NT2/D1 (cell line): Measurements from ENCODE around the gene CDC34.

Source experiments
- DNase-seq: peaks from one replicate; pipeline ENCODE4 v3.0.0-alpha.2; 2011; ENCODE audit warnings: low read depth, low spot score
- H3K27me3 ChIP-seq: 2 replicates; pipeline ENCODE4 v1.6.0; 2011; ENCODE audit warnings: mild to moderate bottlenecking; ENCODE audit not compliant: insufficient read length, insufficient read depth
- H3K36me3 ChIP-seq: 2 replicates; pipeline ENCODE4 v1.6.1; 2011; ENCODE audit warnings: mild to moderate bottlenecking, low read length, mixed read lengths; ENCODE audit not compliant: insufficient read depth, insufficient read length
- H3K4me1 ChIP-seq: 2 replicates; pipeline ENCODE4 v1.5.1; 2011; ENCODE audit not compliant: insufficient read depth, insufficient read length
- H3K4me3 ChIP-seq: 2 replicates; pipeline ENCODE4 v1.5.1; 2011; ENCODE audit warnings: low read depth; ENCODE audit not compliant: insufficient read length
- H3K9ac ChIP-seq: 2 replicates; pipeline ENCODE4 v1.6.0; 2011; ENCODE audit warnings: low read depth; ENCODE audit not compliant: insufficient read length
- H3K9me3 ChIP-seq: 2 replicates; pipeline ENCODE4 v1.5.1; 2011; ENCODE audit warnings: mild to moderate bottlenecking, low read length; ENCODE audit not compliant: insufficient read depth
- SUZ12 ChIP-seq: IDR thresholded peaks from 2 replicates; pipeline ENCODE4 v1.6.1; 2011; ENCODE audit not compliant: insufficient read length, insufficient read depth; ENCODE audit errors: extremely low read depth
- YY1 ChIP-seq: IDR thresholded peaks from 2 replicates; pipeline ENCODE4 v1.6.1; 2011; ENCODE audit not compliant: insufficient read length, insufficient read depth
- ZNF274 ChIP-seq: IDR thresholded peaks from 2 replicates; pipeline ENCODE4 v1.6.1; 2011; ENCODE audit warnings: mild to moderate bottlenecking, low read depth, low read length

The CDC34 gene

GRCh38 chr19:570937-571565 is 39.5 kb downstream of the CDC34 start:
- Histone ChIP-seq H3K36me3 (peaks cover 4% of the 10 kb centered on the region), H3K9ac (peak overlapping the region; percentile 84), H3K9me3 (no peaks in the 10 kb centered on the region; the same call in 1 of the 2 replicates), H3K27me3 (peaks cover 6% of the 10 kb centered on the region), H3K4me3 (peak overlapping the region; percentile 45), H3K4me1 (peaks cover 14% of the 10 kb centered on the region)
- DNase-seq, result no peak
- TF ChIP-seq ZNF274 (no peak), SUZ12 (no peak), YY1 (no peak)

GRCh38 chr19:571566-571974 is 40.0 kb downstream of the CDC34 start:
- peaks cover 8% of the 10 kb centered on the region for H3K36me3 ChIP-seq
- no peaks in the 10 kb centered on the region; the same call in 1 of the 2 replicates for H3K9me3 ChIP-seq
- no peak for DNase-seq
- TF ChIP-seq ZNF274, result no peak
- TF ChIP-seq YY1, result no peak
- H3K9ac ChIP-seq, result peak overlapping the region; percentile 84
- peaks cover 6% of the 10 kb centered on the region for H3K27me3 ChIP-seq
- H3K4me1 ChIP-seq, result peaks cover 17% of the 10 kb centered on the region
- peak overlapping the region; percentile 45 for H3K4me3 ChIP-seq

- Histone ChIP-seq H3K4me1 (peaks cover 24% of the 10 kb centered on the region), H3K9me3 (no peaks in the 10 kb centered on the region; the same call in 1 of the 2 replicates)
- TF ChIP-seq YY1 (no peak), SUZ12 (no peak), ZNF274 (no peak)
Measured at GRCh38 chr19:572140-572742, 40.7 kb downstream of the CDC34 start, which contains the start of gene BSG. Gene BSG (plus strand): TSS chr19:572596. CDS start chr19:572635, 39 bp downstream.

GRCh38 chr19:572743-573518 is 41.4 kb downstream of the CDC34 start:
- no peaks in the 10 kb centered on the region; the same call in 1 of the 2 replicates for H3K9me3 ChIP-seq
- H3K4me3 ChIP-seq, result peak overlapping the region; percentile 99
- H3K9ac ChIP-seq, result peak overlapping the region; percentile 100
- peaks cover 21% of the 10 kb centered on the region for H3K36me3 ChIP-seq
- H3K27me3 ChIP-seq, result peaks cover 6% of the 10 kb centered on the region
- no peak for DNase-seq
- TF ChIP-seq SUZ12, result no peak
- no peak for TF ChIP-seq YY1
- no peak for TF ChIP-seq ZNF274
- H3K4me1 ChIP-seq, result peaks cover 30% of the 10 kb centered on the region

More at GRCh38 chr19:572140-572742, 40.7 kb downstream of the CDC34 start, which contains the start of gene BSG:
- peaks cover 6% of the 10 kb centered on the region for H3K27me3 ChIP-seq
- peak; percentile 97 for DNase-seq
- H3K9ac ChIP-seq, result peak within 1 kb of the TSS; percentile 100
- peaks cover 14% of the 10 kb centered on the region for H3K36me3 ChIP-seq
- H3K4me3 ChIP-seq, result peak within 1 kb of the TSS; percentile 99

- Histone ChIP-seq H3K27me3 (peaks cover 6% of the 10 kb centered on the region), H3K9ac (peak overlapping the region; percentile 100), H3K36me3 (peaks cover 27% of the 10 kb centered on the region), H3K4me3 (peak overlapping the region; percentile 99), H3K4me1 (peaks cover 30% of the 10 kb centered on the region), H3K9me3 (no peaks in the 10 kb centered on the region; the same call in 1 of the 2 replicates)
- no peak for DNase-seq
- TF ChIP-seq ZNF274 (no peak), YY1 (no peak), SUZ12 (no peak)
Measured at GRCh38 chr19:573519-573825, 41.9 kb downstream of the CDC34 start.

GRCh38 chr19:574658-575526 is 43.3 kb downstream of the CDC34 start:
- peak overlapping the region; percentile 58 for H3K9ac ChIP-seq
- peaks cover 38% of the 10 kb centered on the region for H3K36me3 ChIP-seq
- H3K4me3 ChIP-seq, result peak overlapping the region; percentile 29
- DNase-seq, result no peak
- TF ChIP-seq SUZ12, result no peak
- TF ChIP-seq ZNF274, result no peak
- no peak for TF ChIP-seq YY1
- peaks cover 6% of the 10 kb centered on the region for H3K27me3 ChIP-seq
- no peaks in the 10 kb centered on the region; the same call in 1 of the 2 replicates for H3K9me3 ChIP-seq
- H3K4me1 ChIP-seq, result peaks cover 35% of the 10 kb centered on the region
